ENCODE results near the gene VILL.

VILL gene

DNA sequence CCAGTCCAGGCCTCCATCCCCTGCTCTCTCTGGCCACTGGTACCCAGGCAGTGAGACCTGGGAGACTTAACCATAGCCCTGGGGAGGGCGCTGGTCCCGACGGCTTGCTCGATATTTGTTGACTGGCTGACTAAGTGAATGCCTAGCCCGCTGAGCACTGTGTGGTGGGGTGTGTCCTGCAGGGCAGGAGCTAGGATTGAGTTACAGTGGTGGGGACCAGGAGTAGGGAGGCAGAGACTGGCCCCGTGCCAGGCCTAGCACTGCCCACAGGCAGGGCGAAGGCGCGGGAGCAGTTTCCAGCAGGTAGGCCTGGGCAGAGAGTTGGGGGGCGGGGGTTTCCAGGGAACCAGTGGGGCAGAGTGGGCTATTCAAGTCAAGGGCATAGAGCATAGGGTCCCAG lies at the start of gene VILL:
VILL (plus strand) TSS at position 260 of the 400 bp plus-strand sequence. CDS start 2,887 bp downstream, outside the sequence.
- H3K36me3 ChIP-seq (ENCODE audit: insufficient read depth, low read depth, low read length): no peaks in the 10 kb centered on the region
- no peak within 1 kb of the TSS; the same call in 1 of the 2 replicates for H3K9ac ChIP-seq (ENCODE audit: low read depth, low read length)
- H3K27me3 ChIP-seq (ENCODE audit: insufficient read depth, low read length): peaks cover 8% of the 10 kb centered on the region
- no peaks in the 10 kb centered on the region for H3K9me3 ChIP-seq (ENCODE audit: insufficient read depth, low read depth, low read length)
- peaks cover 2% of the 10 kb centered on the region; the same call in 1 of the 2 replicates for H3K4me1 ChIP-seq (ENCODE audit: insufficient read depth, low read length)
- H3K4me3 ChIP-seq (ENCODE audit: low read length): peak within 1 kb of the TSS; percentile 51; the same call in 1 of the 2 replicates
- no peak within 1 kb of the TSS for H3K27ac ChIP-seq (ENCODE audit: low read length)

DNA sequence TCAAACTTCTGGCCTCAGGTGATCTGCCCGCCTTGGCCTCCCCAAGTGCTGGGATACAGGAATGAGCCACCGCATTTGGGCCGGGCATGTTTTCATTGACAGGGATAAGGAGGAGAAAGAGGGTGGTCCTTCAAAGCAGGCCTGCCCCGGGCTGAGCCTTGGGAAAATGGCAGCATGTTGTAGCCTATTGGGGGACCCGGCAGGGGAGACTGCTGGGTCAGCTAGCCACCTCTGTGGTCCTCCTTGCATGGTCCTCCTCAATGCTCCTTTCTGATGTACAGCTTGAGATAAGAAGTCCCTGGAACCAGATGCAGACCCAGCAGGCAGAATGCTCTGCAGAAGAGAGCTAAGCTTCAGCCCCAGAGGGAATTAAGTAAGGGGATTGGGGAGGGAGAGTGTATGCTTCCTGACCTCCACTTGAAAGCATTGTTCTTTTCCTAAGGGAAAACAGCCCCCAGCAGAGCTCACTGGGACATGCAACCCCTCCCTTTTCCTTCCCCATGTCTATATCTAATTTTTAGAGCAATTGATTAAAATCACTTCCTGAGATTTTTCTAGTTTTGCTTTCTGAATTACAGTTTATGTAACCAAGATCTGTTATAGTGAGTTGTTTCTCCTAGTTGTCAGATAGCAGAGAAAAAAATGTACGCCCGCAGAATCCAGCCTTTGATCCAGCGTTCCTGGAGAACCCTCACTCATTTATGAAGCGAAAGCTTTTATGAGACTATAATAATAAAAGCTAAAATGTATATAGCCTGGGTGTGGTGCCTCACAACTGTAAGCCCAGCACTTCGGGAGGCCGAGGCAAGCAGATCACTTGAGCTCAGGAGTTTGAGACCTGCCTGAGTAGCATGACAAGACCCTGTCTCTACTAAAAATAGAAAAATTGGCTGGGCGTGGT lies 48.7 kb upstream of the VILL start:
- Histone ChIP-seq H3K4me1 (ENCODE audit: insufficient read depth, low read length) (peaks cover 2% of the 10 kb centered on the region; the same call in 1 of the 2 replicates), H3K27me3 (ENCODE audit: insufficient read depth, low read length) (no peaks in the 10 kb centered on the region), H3K36me3 (ENCODE audit: insufficient read depth, low read depth, low read length) (no peaks in the 10 kb centered on the region), H3K4me3 (ENCODE audit: low read length) (no peak overlapping the region), H3K9ac (ENCODE audit: low read depth, low read length) (no peak overlapping the region), H3K27ac (ENCODE audit: low read length) (no peak overlapping the region), H3K9me3 (ENCODE audit: insufficient read depth, low read depth, low read length) (no peaks in the 10 kb centered on the region)

DNA sequence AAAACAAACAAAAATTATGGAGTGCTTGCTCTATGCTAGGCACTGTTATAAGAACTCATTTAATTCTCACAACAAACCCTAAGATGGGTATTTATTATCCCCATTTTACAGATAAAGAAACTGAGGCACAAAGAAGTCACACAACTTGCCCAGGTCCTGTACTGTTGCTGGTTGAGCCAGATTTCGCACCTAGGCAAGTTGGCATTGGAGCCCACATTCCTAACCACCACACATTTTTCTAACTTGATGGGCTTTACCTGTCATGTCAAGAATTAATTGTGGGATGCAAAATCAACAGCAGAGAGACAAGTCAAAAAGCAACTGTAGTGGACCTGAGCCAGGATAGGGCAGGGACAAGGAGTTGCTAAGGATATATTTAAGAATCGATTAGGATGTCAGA lies 47.9 kb upstream of the VILL start:
- H3K27ac ChIP-seq (ENCODE audit: low read length): no peak overlapping the region
- no peaks in the 10 kb centered on the region for H3K9me3 ChIP-seq (ENCODE audit: insufficient read depth, low read depth, low read length)
- no peaks in the 10 kb centered on the region for H3K36me3 ChIP-seq (ENCODE audit: insufficient read depth, low read depth, low read length)
- H3K27me3 ChIP-seq (ENCODE audit: insufficient read depth, low read length): no peaks in the 10 kb centered on the region
- no peaks in the 10 kb centered on the region; the same call in 1 of the 2 replicates for H3K4me1 ChIP-seq (ENCODE audit: insufficient read depth, low read length)
- H3K4me3 ChIP-seq (ENCODE audit: low read length): no peak overlapping the region
- no peak overlapping the region for H3K9ac ChIP-seq (ENCODE audit: low read depth, low read length)

DNA sequence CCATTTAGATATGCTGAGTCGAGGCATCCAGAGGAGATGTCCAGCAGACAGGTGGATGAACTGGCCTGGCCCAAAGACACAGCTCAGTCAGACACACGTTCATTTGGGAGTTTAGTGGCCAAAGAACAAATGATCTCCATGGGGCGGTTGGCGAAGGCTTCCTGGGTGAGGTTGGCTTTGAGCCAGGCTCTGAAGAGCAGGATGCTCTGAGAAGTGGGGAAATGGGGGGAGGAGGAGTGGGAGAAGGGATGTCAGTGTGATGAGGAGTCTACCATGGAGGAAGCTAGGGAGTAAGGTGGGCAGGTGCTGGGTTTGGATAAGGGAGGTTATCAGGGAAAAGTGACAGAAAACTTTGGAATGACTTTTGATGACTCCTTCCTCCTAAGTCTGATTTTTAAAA lies 47.5 kb upstream of the VILL start:
- H3K4me3 ChIP-seq (ENCODE audit: low read length): no peak overlapping the region
- no peaks in the 10 kb centered on the region for H3K27me3 ChIP-seq (ENCODE audit: insufficient read depth, low read length)
- H3K9me3 ChIP-seq (ENCODE audit: insufficient read depth, low read depth, low read length): no peaks in the 10 kb centered on the region
- no peak overlapping the region for H3K9ac ChIP-seq (ENCODE audit: low read depth, low read length)
- H3K27ac ChIP-seq (ENCODE audit: low read length): no peak overlapping the region
- H3K4me1 ChIP-seq (ENCODE audit: insufficient read depth, low read length): no peaks in the 10 kb centered on the region
- H3K36me3 ChIP-seq (ENCODE audit: insufficient read depth, low read depth, low read length): no peaks in the 10 kb centered on the region

DNA sequence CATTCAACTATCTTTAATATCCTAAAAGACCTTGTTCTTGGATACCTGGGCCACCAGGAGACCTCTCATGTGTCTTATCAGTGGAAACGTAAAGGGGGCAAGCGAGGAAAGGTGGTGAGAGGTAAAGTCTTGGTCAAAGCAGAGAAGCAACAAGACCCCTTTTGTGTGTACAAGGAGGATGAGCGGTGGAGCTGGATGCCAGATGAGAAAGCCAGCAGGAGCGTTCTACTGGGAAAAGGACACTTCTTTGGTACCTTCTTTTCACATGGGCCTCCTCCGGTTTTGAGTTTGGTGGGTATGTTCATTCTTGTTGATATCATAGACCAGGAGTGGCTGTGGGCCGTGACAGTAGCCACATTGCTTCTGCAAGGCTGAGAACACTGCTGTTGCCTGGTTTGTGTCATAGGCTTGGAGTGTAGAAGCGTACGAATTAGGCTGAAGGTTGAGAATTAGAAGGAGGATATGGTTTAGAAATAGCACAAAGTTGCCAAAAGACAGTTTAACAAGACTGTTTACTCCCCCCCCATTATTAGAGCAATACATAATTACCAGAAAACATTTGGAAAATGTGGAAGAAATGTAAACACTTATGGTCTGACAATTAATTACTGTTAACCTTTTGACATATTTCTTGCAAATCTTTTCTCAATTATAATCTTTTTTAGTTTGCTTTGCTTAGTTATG lies 46.8 kb upstream of the VILL start:
- no peaks in the 10 kb centered on the region for H3K4me1 ChIP-seq (ENCODE audit: insufficient read depth, low read length)

DNA sequence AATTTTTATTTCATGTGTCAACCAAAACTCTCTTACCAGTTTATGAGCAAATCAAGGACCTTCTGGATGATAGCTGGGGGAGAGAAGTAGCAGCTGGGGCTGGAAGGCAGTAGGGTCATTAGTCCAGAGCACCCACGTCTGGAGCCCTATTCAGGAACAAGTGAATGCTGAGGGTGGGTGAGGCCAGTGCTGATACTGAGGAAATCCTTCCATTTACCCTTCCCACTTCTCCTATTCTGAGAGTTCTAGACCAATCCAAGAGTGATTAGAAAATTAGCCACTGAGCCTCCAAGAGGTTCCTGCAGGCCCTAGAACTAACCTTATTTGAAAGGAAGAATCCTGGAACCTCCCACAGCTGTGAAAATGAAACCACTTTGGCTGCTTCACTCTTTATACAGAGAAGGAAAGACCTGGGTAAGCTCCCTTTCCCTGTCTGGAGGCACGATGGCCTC lies 46.2 kb upstream of the VILL start:
- H3K27me3 ChIP-seq (ENCODE audit: insufficient read depth, low read length): no peaks in the 10 kb centered on the region
- no peak overlapping the region for H3K27ac ChIP-seq (ENCODE audit: low read length)
- no peaks in the 10 kb centered on the region for H3K36me3 ChIP-seq (ENCODE audit: insufficient read depth, low read depth, low read length)
- H3K9ac ChIP-seq (ENCODE audit: low read depth, low read length): no peak overlapping the region
- H3K4me1 ChIP-seq (ENCODE audit: insufficient read depth, low read length): no peaks in the 10 kb centered on the region
- no peak overlapping the region for H3K4me3 ChIP-seq (ENCODE audit: low read length)
- no peaks in the 10 kb centered on the region for H3K9me3 ChIP-seq (ENCODE audit: insufficient read depth, low read depth, low read length)

More for the DNA sequence above, 46.8 kb upstream of the VILL start:
- Histone ChIP-seq H3K9me3 (ENCODE audit: insufficient read depth, low read depth, low read length) (no peaks in the 10 kb centered on the region), H3K27ac (ENCODE audit: low read length) (no peak overlapping the region), H3K27me3 (ENCODE audit: insufficient read depth, low read length) (no peaks in the 10 kb centered on the region), H3K9ac (ENCODE audit: low read depth, low read length) (no peak overlapping the region), H3K4me3 (ENCODE audit: low read length) (no peak overlapping the region), H3K36me3 (ENCODE audit: insufficient read depth, low read depth, low read length) (no peaks in the 10 kb centered on the region)

DNA sequence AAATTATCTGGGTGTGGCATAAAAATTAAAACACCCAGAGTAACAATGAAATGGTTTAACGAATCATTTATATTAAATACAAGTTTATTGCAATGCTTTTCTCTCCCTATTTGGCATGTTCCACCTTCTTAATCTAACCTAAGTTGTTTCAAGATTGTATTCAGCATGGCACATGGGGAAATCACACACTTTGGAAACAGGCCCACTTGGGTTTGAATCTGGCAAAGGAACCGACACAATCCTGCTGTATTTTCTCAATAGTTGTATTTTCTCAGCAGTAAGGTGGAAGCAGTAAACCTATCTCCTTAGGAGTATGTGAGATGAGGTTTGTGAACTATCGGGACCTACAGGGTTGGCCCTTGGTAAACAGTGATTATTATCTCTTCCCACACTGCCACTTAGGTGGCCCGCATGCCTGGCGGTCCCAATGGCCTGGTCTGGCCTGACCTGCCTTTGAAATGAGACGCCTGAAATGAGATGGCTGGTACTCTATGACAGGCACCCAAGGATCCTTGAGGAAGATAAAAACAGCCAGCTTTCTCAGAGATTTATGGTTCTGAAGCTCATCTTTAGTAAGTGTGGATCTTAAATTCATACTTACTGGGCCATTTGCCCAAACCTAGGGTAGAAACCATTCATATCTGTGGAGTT lies 45.3 kb upstream of the VILL start:
- Histone ChIP-seq H3K36me3 (ENCODE audit: insufficient read depth, low read depth, low read length) (no peaks in the 10 kb centered on the region), H3K9me3 (ENCODE audit: insufficient read depth, low read depth, low read length) (no peaks in the 10 kb centered on the region), H3K9ac (ENCODE audit: low read depth, low read length) (no peak overlapping the region), H3K27ac (ENCODE audit: low read length) (no peak overlapping the region), H3K4me3 (ENCODE audit: low read length) (no peak overlapping the region), H3K27me3 (ENCODE audit: insufficient read depth, low read length) (no peaks in the 10 kb centered on the region), H3K4me1 (ENCODE audit: insufficient read depth, low read length) (no peaks in the 10 kb centered on the region)

DNA sequence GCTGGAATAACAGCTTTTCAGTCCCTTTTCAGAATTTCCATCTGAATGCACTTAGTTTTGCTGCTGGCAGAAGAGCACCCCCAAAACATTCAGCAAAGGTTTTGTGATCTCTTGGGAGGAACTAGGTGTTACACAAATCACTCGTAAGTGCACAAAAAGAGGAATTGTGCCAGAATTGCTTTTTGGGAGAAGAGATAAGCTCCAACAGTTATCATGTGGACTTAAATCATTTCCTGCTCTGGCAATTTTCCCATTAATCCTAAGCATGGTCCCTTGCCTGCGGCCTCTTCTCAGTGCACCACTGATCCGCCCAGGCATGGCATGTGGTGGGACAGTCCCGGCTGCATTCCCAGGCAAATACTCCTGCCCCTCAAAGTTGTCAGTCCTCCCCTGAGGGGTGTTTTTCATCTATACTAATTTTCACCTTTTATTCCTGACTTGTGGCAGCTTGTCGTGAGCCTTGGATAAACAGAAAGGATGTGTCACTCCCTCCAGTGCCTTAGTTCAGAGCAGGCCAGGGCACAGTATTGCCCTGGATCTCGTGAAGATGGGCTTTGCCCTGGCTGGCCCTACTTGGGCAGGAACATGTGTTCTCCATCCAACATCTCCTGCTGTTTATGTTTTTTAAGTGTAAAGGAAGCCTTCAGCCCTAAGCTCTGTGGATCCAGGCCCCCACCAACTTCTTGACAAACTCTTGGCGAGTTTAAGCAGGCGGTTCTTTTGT lies 44.6 kb upstream of the VILL start:
- Histone ChIP-seq H3K4me3 (ENCODE audit: low read length) (no peak overlapping the region), H3K9ac (ENCODE audit: low read depth, low read length) (no peak overlapping the region), H3K9me3 (ENCODE audit: insufficient read depth, low read depth, low read length) (no peaks in the 10 kb centered on the region), H3K36me3 (ENCODE audit: insufficient read depth, low read depth, low read length) (no peaks in the 10 kb centered on the region), H3K27me3 (ENCODE audit: insufficient read depth, low read length) (no peaks in the 10 kb centered on the region), H3K4me1 (ENCODE audit: insufficient read depth, low read length) (no peaks in the 10 kb centered on the region), H3K27ac (ENCODE audit: low read length) (no peak overlapping the region)

DNA sequence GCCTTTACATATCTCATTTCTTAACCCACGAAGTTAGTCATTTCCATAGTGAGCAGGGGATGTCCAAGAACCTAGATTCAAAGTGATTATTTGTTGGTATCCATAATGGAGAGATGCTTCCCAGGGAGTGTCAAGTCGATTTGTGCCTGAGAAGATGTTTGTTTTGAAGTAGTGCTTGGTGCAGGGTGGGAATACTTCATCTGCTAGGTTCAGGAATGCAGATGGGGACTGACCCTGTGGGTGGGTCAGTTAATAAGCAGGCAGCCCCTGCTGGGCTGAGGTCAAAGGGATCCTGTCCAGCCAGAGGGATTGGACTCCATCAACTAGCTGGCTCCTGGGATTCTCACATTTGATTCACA lies 44.1 kb upstream of the VILL start:
- Histone ChIP-seq H3K4me1 (ENCODE audit: insufficient read depth, low read length) (no peaks in the 10 kb centered on the region), H3K36me3 (ENCODE audit: insufficient read depth, low read depth, low read length) (no peaks in the 10 kb centered on the region), H3K9ac (ENCODE audit: low read depth, low read length) (no peak overlapping the region), H3K27me3 (ENCODE audit: insufficient read depth, low read length) (no peaks in the 10 kb centered on the region), H3K9me3 (ENCODE audit: insufficient read depth, low read depth, low read length) (no peaks in the 10 kb centered on the region), H3K4me3 (ENCODE audit: low read length) (no peak overlapping the region), H3K27ac (ENCODE audit: low read length) (no peak overlapping the region)

DNA sequence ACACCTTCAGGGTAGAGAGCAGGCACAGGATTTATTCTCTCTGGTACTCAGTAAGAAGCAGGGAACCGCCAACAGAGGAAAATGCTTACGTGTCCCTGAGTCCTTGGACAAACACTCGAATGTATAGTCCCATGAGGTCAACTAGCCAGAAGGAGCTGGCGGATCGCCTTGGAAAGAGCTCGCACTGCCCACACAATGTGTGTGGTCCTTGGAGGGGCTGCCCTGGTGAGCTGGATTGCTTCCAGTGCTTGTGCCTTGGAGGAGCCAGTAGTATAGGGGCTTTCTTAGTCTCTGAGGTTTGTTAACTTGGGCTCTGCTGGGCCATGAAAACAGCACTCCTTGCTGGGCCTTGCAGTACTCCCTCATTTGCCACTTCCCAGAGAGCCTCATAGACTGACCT lies 40.7 kb upstream of the VILL start:
- H3K9me3 ChIP-seq (ENCODE audit: insufficient read depth, low read depth, low read length): no peaks in the 10 kb centered on the region
- H3K36me3 ChIP-seq (ENCODE audit: insufficient read depth, low read depth, low read length): no peaks in the 10 kb centered on the region
- no peak overlapping the region for H3K9ac ChIP-seq (ENCODE audit: low read depth, low read length)
- H3K27ac ChIP-seq (ENCODE audit: low read length): no peak overlapping the region
- no peak overlapping the region for H3K4me3 ChIP-seq (ENCODE audit: low read length)
- no peaks in the 10 kb centered on the region for H3K27me3 ChIP-seq (ENCODE audit: insufficient read depth, low read length)
- H3K4me1 ChIP-seq (ENCODE audit: insufficient read depth, low read length): no peaks in the 10 kb centered on the region

DNA sequence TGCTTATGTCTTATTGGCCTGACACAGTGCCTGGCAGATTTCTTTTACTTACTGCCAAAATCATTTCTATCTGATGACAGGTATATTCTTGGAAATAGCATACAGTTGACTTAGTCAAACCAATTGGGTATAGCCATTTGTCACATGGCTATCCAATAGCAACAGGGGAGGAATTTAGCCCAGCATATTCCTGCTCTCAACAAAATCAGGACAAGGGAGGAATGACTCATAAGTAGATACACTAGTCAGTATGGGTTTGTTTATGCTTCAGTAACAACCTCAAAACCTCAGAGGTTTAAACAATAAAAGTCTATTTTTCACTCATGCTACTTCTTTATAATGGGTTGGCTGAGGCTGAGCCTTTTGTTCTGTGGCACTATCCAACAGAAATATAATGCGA lies 38.0 kb upstream of the VILL start:
- Histone ChIP-seq H3K9ac (ENCODE audit: low read depth, low read length) (no peak overlapping the region), H3K36me3 (ENCODE audit: insufficient read depth, low read depth, low read length) (no peaks in the 10 kb centered on the region), H3K4me1 (ENCODE audit: insufficient read depth, low read length) (peaks cover 20% of the 10 kb centered on the region), H3K27me3 (ENCODE audit: insufficient read depth, low read length) (no peaks in the 10 kb centered on the region), H3K27ac (ENCODE audit: low read length) (no peak overlapping the region), H3K9me3 (ENCODE audit: insufficient read depth, low read depth, low read length) (no peaks in the 10 kb centered on the region), H3K4me3 (ENCODE audit: low read length) (no peak overlapping the region)
